ENCODE data around the gene CD82. TPM values are rescaled to one million over a fixed set of nuclear protein-coding genes. Genes with fewer than 3 reads are reported as not detected.

The CD82 gene
- total RNA-seq, 1 experiment from 2014 or later = 4.5 TPM

DNA sequence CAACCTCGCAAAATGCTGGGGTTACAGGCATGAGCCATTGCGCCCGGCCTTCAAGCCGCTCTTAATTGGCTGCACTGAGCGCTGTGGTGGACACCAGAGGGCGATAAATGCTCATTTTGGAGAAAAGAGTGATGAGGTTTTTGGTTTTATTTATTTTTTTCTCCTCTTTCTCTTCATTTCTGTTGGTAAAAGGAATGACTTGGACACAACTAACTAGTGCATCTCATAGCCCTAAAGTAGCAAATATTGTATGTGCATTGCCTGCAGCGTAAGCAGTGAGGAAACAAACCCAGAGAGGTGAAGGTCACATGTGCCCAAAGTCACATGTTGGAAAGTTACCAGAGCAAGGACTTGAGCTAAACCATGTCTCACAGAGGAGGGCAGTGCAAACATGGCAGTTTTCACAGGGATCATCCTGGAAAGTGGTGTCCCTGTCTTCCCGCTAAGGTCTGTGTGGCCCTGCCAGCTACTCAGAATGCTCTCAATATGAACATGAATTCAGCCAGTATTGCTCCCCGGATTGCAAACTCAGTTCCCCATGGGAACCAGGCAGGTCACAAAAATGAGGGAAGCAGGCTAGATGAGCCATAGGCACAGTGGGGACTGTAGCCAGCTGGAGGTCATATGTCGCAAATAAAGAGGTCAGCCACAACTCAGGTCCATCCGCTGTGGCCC lies 8.6 kb upstream of the CD82 start:
- Histone ChIP-seq H2BK120ac (ENCODE audit: low read depth, low read length, poor library complexity, severe bottlenecking) (no peak overlapping the region), H2BK15ac (ENCODE audit: low read depth, low read length) (no peak overlapping the region), H3K4ac (ENCODE audit: low read depth, low read length) (no peak overlapping the region), H4K5ac (ENCODE audit: insufficient read length, low read depth, low read length) (no peak overlapping the region), H3K9ac (ENCODE audit: extremely low read depth, insufficient read length, low read length) (no peak overlapping the region), H3K79me2 (ENCODE audit: insufficient read depth, low read length) (no peaks in the 10 kb centered on the region), H4K8ac (replicated peaks; ENCODE audit: insufficient read length, low read depth, low read length) (no peak overlapping the region), H2BK20ac (ENCODE audit: low read depth, low read length, poor library complexity, severe bottlenecking) (no peak overlapping the region), H3K18ac (ENCODE audit: insufficient read length, low read depth, low read length) (no peak overlapping the region), H4K91ac (ENCODE audit: insufficient read length, low read depth, low read length) (no peak overlapping the region), H3T11ph (ENCODE audit: low read length) (no peak overlapping the region), H4K20me1 (ENCODE audit: control insufficient read depth, insufficient read depth, insufficient read length) (no peaks in the 10 kb centered on the region), H3K27ac (ENCODE audit: insufficient read length, low read depth, low read length) (no peak overlapping the region), H2AFZ (ENCODE audit: low read length) (peak overlapping the region; percentile 89), H3K27me3 (ENCODE audit: insufficient read depth, low read length) (no peaks in the 10 kb centered on the region), H3K23ac (ENCODE audit: insufficient read length, low read depth, low read length) (no peak overlapping the region), H3K56ac (ENCODE audit: insufficient read length, low read depth, low read length) (no peak overlapping the region), H3K79me1 (ENCODE audit: insufficient read depth, low read depth, low read length, poor library complexity, severe bottlenecking) (no peaks in the 10 kb centered on the region), H2BK12ac (ENCODE audit: insufficient read length, low read depth, low read length) (no peak overlapping the region), H2BK5ac (ENCODE audit: insufficient read length, low read length) (no peak overlapping the region), H3K14ac (ENCODE audit: insufficient read depth, low read length) (no peak overlapping the region), H3K4me2 (ENCODE audit: insufficient read depth, insufficient read length, low read length) (no peak overlapping the region), H3K23me2 (ENCODE audit: insufficient read length, low read depth, low read length, poor library complexity, severe bottlenecking) (no peaks in the 10 kb centered on the region), H3K9me3 (ENCODE audit: control insufficient read depth, low read depth, low read length) (no peaks in the 10 kb centered on the region), H3K4me1 (ENCODE audit: insufficient read depth, low read length) (peaks cover 3% of the 10 kb centered on the region; the same call in 1 of the 2 replicates), H2AK5ac (ENCODE audit: insufficient read length, low read length) (no peak overlapping the region)
- Mint-ChIP-seq H3K4me1 (peaks cover 32 to 34% of the 10 kb centered on the region in 2 experiments), H3K36me3 (ENCODE audit: insufficient read depth in 1 of 3, low read depth in 3 of 3) (no peaks in the 10 kb centered on the region), H3K27ac (peak overlapping the region in 2 of 3 experiments; percentile 19 to 63; a peak in 4 of 7 replicates), H3K9me3 (peaks cover under 1 to 6% of the 10 kb centered on the region in 2 experiments; a peak in 3 of 5 replicates), H3K4me3 (no peak overlapping the region; a peak in 1 of 5 replicates), H3K27me3 (ENCODE audit: low read depth) (peaks cover 21% of the 10 kb centered on the region)
- no CpG with 5 or more reads among the region's 11 CpGs for whole genome bisulfite sequencing (ENCODE audit: extremely low coverage, insufficient read length, low lambda C conversion rate)
- peak; percentile 87 for TF ChIP-seq CTCF (conservative IDR thresholded peaks at IDR 0.05)
- DNase-seq = peak; percentile 67
